Heart left ventricle (tissue), 13 donors: Measurements from ENCODE around the gene GRM1.

Experiments used
- POLR2A ChIP-seq, 2 donors: fragments of 450-650 bp; IDR thresholded peaks; one replicate each; pipeline ENCODE4 v1.6.1; 2017; ENCODE audit warnings: antibody characterized with exemption in 2 of 2, mild to moderate bottlenecking in 2 of 2, moderate library complexity in 2 of 2
- TF ChIP-seq, protein P1 (sequence below), 12 donors: fragments of 200-600 bp; sonication (generic) in 4 of 12; IDR thresholded peaks; one replicate each; pipeline versions ENCODE4 v1.5.0 to v1.8.0; 2018 to 2022; ENCODE audit warnings: antibody characterized with exemption in 12 of 12, mild to moderate bottlenecking in 5 of 12
- donor health status: ischemic (EF 13 %, LVEDD 7.1; RV severe dilation, severe dysfunction).
- donor health status: DM: no; HTN: yes; CAD: no.
- donor health status: DM: no; HTN: no; CAD: no.
- donor health status: ischemic (EF 25% LVEDD 6.9; RV normal size, moderate dysfunction).
- donor health status: ischemic (EF 25% LVEDD 5.7; RV mildly dilated, moderate dysfunction).
- donor health status: ischemic (EF 35%, LVEDD 5.7; RV mildly dilated, moderate dysfunction).
- donor health status: nonischemic (EF 11% LVEDD 7.7; RV severe dilation, severe dysfunction).
- donor health status: DM: yes; HTN: yes; CAD: no.
- donor health status: PGD.
- donor health status: ischemic (EF 29% LVEDD 5.4; RV normal size, mild dysfunction).
- donor health status: nonischemic (EF 23%, LVEDD 6.1; RV moderate dilation, normal function).

DNA sequence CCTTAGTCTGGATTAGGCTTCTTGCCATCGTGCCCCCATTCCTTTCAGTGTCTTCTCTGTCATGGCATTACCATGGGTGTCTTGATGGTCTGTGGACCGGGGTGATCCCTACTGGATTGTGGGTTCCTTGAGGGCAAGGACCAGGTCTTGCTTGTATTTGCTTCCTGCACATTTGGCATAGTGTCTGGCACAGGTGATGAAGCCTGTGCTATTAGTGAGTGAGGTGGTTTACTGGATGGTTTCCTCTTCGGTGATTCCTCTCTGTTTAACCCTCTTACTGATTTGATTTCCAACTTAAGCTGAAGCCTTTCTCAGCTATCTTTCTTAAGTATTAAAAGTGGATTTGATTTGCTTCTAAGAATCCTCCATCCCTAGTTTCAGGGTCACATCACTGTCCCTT, 162.3 kb downstream of the GRM1 start:
- TF ChIP-seq, protein P1, sequence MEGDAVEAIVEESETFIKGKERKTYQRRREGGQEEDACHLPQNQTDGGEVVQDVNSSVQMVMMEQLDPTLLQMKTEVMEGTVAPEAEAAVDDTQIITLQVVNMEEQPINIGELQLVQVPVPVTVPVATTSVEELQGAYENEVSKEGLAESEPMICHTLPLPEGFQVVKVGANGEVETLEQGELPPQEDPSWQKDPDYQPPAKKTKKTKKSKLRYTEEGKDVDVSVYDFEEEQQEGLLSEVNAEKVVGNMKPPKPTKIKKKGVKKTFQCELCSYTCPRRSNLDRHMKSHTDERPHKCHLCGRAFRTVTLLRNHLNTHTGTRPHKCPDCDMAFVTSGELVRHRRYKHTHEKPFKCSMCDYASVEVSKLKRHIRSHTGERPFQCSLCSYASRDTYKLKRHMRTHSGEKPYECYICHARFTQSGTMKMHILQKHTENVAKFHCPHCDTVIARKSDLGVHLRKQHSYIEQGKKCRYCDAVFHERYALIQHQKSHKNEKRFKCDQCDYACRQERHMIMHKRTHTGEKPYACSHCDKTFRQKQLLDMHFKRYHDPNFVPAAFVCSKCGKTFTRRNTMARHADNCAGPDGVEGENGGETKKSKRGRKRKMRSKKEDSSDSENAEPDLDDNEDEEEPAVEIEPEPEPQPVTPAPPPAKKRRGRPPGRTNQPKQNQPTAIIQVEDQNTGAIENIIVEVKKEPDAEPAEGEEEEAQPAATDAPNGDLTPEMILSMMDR (IDR thresholded peaks at IDR 0.05) = no peak
- TF ChIP-seq POLR2A (IDR thresholded peaks at IDR 0.05) = no peak
